Fibroblast of gingiva (primary cell): Measurements from ENCODE around the gene CSTF2T.

Experiments
- DNase-seq: peaks from one replicate; pipeline ENCODE4 v3.0.0-alpha.2; 2011; ENCODE audit warnings: low read depth

Gene CSTF2T

GRCh38 chr10:51699475-51700227 is at the start of gene CSTF2T:
TSS of gene CSTF2T (minus strand) at chr10:51699595. CDS start at chr10:51699549, 46 bp downstream.
- DNase-seq = peak; percentile 94

GRCh38 chr10:51748959-51749358 is 49.6 kb upstream of the CSTF2T start:
- DNase-seq = peak; percentile 44

- no peak for DNase-seq
These were observed 47.8 kb upstream of the CSTF2T start for GRCh38 chr10:51747216-51747615.

- DNase-seq = no peak
These were observed 46.0 kb upstream of the CSTF2T start for GRCh38 chr10:51745397-51745796.

GRCh38 chr10:51744235-51745000 is 45.0 kb upstream of the CSTF2T start:
- DNase-seq = no peak

- peak; percentile 42 for DNase-seq
These were observed 43.8 kb upstream of the CSTF2T start for GRCh38 chr10:51743146-51743545.

GRCh38 chr10:51733057-51733456 is 33.7 kb upstream of the CSTF2T start:
- DNase-seq = no peak

- no peak for DNase-seq
These were observed 30.6 kb upstream of the CSTF2T start for GRCh38 chr10:51729822-51730555.

GRCh38 chr10:51724038-51724437 is 24.6 kb upstream of the CSTF2T start:
- DNase-seq = no peak

GRCh38 chr10:51718804-51719291 is 19.5 kb upstream of the CSTF2T start:
- DNase-seq = peak; percentile 23

GRCh38 chr10:51716981-51717380 is 17.6 kb upstream of the CSTF2T start:
- no peak for DNase-seq

GRCh38 chr10:51711519-51711891 is 12.1 kb upstream of the CSTF2T start:
- DNase-seq = no peak

GRCh38 chr10:51709324-51709972 is 10.1 kb upstream of the CSTF2T start:
- no peak for DNase-seq

GRCh38 chr10:51708609-51709008 is 9.2 kb upstream of the CSTF2T start:
- DNase-seq = no peak

GRCh38 chr10:51707821-51708424 is 8.5 kb upstream of the CSTF2T start:
- no peak for DNase-seq

- DNase-seq = no peak
These were observed 8.0 kb upstream of the CSTF2T start for GRCh38 chr10:51707392-51707791.

GRCh38 chr10:51706225-51706624 is 6.8 kb upstream of the CSTF2T start:
- DNase-seq = peak; percentile 93

- peak; percentile 30 for DNase-seq
These were observed 6.4 kb upstream of the CSTF2T start for GRCh38 chr10:51705774-51706173.

GRCh38 chr10:51700228-51700817 is 928 bp upstream of the CSTF2T start:
- no peak for DNase-seq

- no peak for DNase-seq
These were observed 285 bp downstream of the CSTF2T start for GRCh38 chr10:51699145-51699474.

- DNase-seq = no peak
These were observed 827 bp downstream of the CSTF2T start for GRCh38 chr10:51698473-51699063.
